HEK293T (cell line): ENCODE results near the gene GJA4.

Source experiments
- CTCF ChIA-PET: fragments of 350-600 bp; formaldehyde crosslinking; extraction: SDS; loops from one replicate; lab custom pipeline; 2021; ENCODE audit warnings: antibody characterized with exemption, inconsistent platforms; lab: Yijun Ruan, JAX
- POLR2A ChIA-PET: fragments of 350-600 bp; formaldehyde crosslinking; extraction: SDS; loops from one replicate; lab custom pipeline; 2020; ENCODE audit warnings: antibody characterized with exemption, inconsistent platforms; lab: Yijun Ruan, JAX
- DNase-seq: peaks from one replicate; pipeline ENCODE4 v3.0.0; 2012; ENCODE audit warnings: mixed read lengths; ENCODE audit errors: extremely low spot score
- ARNT ChIP-seq: fragments of 450-650 bp; IDR thresholded peaks from 2 replicates; pipeline ENCODE4 v1.6.1; 2017; ENCODE audit warnings: mild to moderate bottlenecking
- BHLHE40 ChIP-seq: fragments of 450-650 bp; IDR thresholded peaks from 2 replicates; pipeline ENCODE4 v1.6.1; 2016; ENCODE audit warnings: mild to moderate bottlenecking, moderate library complexity, borderline replicate concordance
- CTBP1 ChIP-seq: fragments of 450-650 bp; IDR thresholded peaks from 2 replicates; pipeline ENCODE4 v1.6.1; 2016; ENCODE audit warnings: borderline replicate concordance
- ELF4 ChIP-seq: fragments of 450-650 bp; IDR thresholded peaks from 2 replicates; pipeline ENCODE4 v1.6.1; 2017; ENCODE audit warnings: antibody characterized with exemption
- FOXA1 ChIP-seq: fragments of 450-650 bp; IDR thresholded peaks from 2 replicates; pipeline ENCODE4 v1.6.1; 2016; ENCODE audit warnings: mild to moderate bottlenecking
- FOXK2 ChIP-seq: fragments of 450-650 bp; IDR thresholded peaks from 2 replicates; pipeline ENCODE4 v1.6.1; 2016; ENCODE audit warnings: mild to moderate bottlenecking
- FOXM1 ChIP-seq: fragments of 450-650 bp; IDR thresholded peaks from 2 replicates; pipeline ENCODE4 v1.6.1; 2017; ENCODE audit warnings: mild to moderate bottlenecking, borderline replicate concordance
- HDGF ChIP-seq: fragments of 450-650 bp; IDR thresholded peaks from 2 replicates; pipeline ENCODE4 v1.6.1; 2017; ENCODE audit warnings: antibody characterized with exemption, borderline replicate concordance
- L3MBTL2 ChIP-seq: fragments of 450-650 bp; conservative IDR thresholded peaks from 2 replicates; pipeline ENCODE4 v1.6.1; 2016; ENCODE audit warnings: mild to moderate bottlenecking
- LEF1 ChIP-seq: fragments of 450-650 bp; IDR thresholded peaks from 2 replicates; pipeline ENCODE4 v1.6.1; 2017; ENCODE audit warnings: mild to moderate bottlenecking, borderline replicate concordance
- NFRKB ChIP-seq: fragments of 450-650 bp; IDR thresholded peaks from 2 replicates; pipeline ENCODE4 v1.6.1; 2016; ENCODE audit warnings: mild to moderate bottlenecking, moderate library complexity
- SP1 ChIP-seq: fragments of 450-650 bp; IDR thresholded peaks from 2 replicates; pipeline ENCODE4 v1.6.1; 2017
- SUZ12 ChIP-seq: fragments of 450-650 bp; IDR thresholded peaks from 2 replicates; pipeline ENCODE4 v1.6.1; 2016; ENCODE audit warnings: mild to moderate bottlenecking
- TARDBP ChIP-seq: fragments of 450-650 bp; IDR thresholded peaks from 2 replicates; pipeline ENCODE4 v1.6.1; 2016
- ZNF384 ChIP-seq: fragments of 450-650 bp; IDR thresholded peaks from 2 replicates; pipeline ENCODE4 v1.6.1; 2016
- TF ChIP-seq, protein P1 (sequence below): fragments of 450-650 bp; IDR thresholded peaks from 2 replicates; pipeline ENCODE4 v1.6.1; 2016

The GJA4 gene

GRCh38 chr1:34842952-34843371 is 50.2 kb downstream of the GJA4 start:
- ChIA-PET CTCF (no interaction called here), POLR2A (interaction anchor here (1.0 kb wide), 1 partner anchor 17 kb away, joined by 5 read pairs; the partner anchor contains the start of gene SMIM12)
- TF ChIP-seq SUZ12 (no peak), CTBP1 (no peak), FOXA1 (no peak), FOXM1 (no peak), L3MBTL2 (no peak), NFRKB (no peak), ZNF384 (no peak), HDGF (no peak), FOXK2 (no peak), LEF1 (no peak), TARDBP (no peak), ELF4 (no peak), ARNT (no peak), BHLHE40 (no peak), SP1 (no peak)
- TF ChIP-seq, protein P1, sequence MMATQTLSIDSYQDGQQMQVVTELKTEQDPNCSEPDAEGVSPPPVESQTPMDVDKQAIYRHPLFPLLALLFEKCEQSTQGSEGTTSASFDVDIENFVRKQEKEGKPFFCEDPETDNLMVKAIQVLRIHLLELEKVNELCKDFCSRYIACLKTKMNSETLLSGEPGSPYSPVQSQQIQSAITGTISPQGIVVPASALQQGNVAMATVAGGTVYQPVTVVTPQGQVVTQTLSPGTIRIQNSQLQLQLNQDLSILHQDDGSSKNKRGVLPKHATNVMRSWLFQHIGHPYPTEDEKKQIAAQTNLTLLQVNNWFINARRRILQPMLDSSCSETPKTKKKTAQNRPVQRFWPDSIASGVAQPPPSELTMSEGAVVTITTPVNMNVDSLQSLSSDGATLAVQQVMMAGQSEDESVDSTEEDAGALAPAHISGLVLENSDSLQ = no peak
- DNase-seq = no peak

DNA sequence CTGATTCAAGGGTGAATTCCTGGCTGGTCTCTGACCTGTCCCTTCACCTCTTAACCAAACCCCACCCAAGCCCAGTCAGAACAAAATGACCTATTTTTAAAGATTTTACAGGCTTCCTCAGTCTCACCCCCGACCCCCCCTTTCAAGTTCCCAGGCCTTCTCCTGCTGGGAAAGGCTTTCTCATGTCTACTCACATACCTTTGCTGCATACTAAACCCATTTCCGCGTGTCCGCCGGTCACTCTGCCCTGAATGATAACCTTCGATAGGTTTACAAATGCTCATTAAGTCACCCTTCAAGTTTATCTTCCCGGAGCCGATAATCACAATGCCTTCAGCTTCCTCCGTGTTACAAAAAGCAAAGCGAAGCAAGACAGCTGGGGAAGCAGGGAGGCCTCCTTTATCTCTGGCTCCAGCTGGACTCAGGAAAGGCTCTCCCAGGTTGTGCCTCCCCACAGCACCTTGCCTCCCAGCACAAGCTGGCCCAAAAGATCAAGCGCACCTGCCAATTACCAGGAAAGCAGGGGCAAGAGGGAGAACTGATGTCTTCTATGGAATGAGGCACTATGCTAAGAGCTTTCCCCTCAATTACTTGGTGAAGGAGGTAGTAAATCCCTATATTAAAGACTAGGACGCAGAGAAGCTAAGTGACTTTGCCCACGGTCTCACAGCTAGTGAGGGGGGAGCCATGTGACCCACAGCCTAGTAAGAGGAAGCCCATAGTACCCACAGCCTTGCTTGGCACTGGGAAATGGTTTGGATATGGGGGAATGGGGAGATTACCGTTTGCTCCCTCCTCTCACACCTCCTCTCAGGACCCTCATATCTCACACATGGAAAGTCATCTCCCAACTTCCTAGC is 50.8 kb downstream of the GJA4 start:
- ChIA-PET CTCF (interaction anchor here (1.6 kb wide), 1 partner anchor 9 kb away, joined by 7 read pairs; no protein-coding TSS in a partner anchor), POLR2A (interaction anchor here (1.2 kb wide), 1 partner anchor 9 kb away, joined by 3 read pairs; no protein-coding TSS in a partner anchor)
- DNase-seq = no peak
- no peak for TF ChIP-seq ZNF384
- TF ChIP-seq NFRKB = no peak
- TF ChIP-seq TARDBP = no peak
- no peak for TF ChIP-seq BHLHE40
- TF ChIP-seq CTBP1 = no peak
- TF ChIP-seq ELF4 = no peak
- no peak for TF ChIP-seq SP1
- no peak for TF ChIP-seq FOXK2
- no peak for TF ChIP-seq SUZ12
- TF ChIP-seq, protein P1 = no peak
- no peak for TF ChIP-seq ARNT
- no peak for TF ChIP-seq L3MBTL2
- no peak for TF ChIP-seq FOXM1
- TF ChIP-seq LEF1 = no peak
- TF ChIP-seq FOXA1 = no peak
- no peak for TF ChIP-seq HDGF

- ChIA-PET CTCF (interaction anchor here (0.8 to 1.6 kb wide), 2 partner anchors 8 to 15 kb away, joined by 3 to 7 read pairs; partner anchors contain the start of gene SMIM12), POLR2A (interaction anchor here (1.0 to 1.2 kb wide), 2 partner anchors 9 to 16 kb away, joined by 3 to 5 read pairs; partner anchors contain the start of gene SMIM12)
- no peak for TF ChIP-seq FOXM1
- TF ChIP-seq TARDBP = no peak
- TF ChIP-seq, protein P1 = no peak
- TF ChIP-seq ELF4 = no peak
- TF ChIP-seq LEF1 = no peak
- TF ChIP-seq SP1 = no peak
- TF ChIP-seq FOXK2 = no peak
- TF ChIP-seq CTBP1 = no peak
- TF ChIP-seq ZNF384 = no peak
- TF ChIP-seq HDGF = no peak
- TF ChIP-seq FOXA1 = no peak
- no peak for TF ChIP-seq ARNT
- DNase-seq = no peak
Measured at GRCh38 chr1:34844252-34844634, 51.4 kb downstream of the GJA4 start.
